Panc1 (cell line): ENCODE data around the gene DMGDH.

Source experiments
- POLR2AphosphoS5 ChIP-seq: IDR thresholded peaks from 2 replicates; pipeline ENCODE4 v1.6.1; 2012; ENCODE audit warnings: mild to moderate bottlenecking, low read depth, low read length, moderate library complexity
- REST ChIP-seq, 2 experiments: IDR thresholded peaks; 2 replicates each; pipeline ENCODE4 v1.6.1; 2011 to 2012; ENCODE audit warnings: low read depth in 2 of 2, control low read depth in 1 of 2, low read length in 1 of 2, mild to moderate bottlenecking in 1 of 2, moderate library complexity in 1 of 2; ENCODE audit not compliant: insufficient read depth in 1 of 2
- SIN3A ChIP-seq: IDR thresholded peaks from 2 replicates; pipeline ENCODE4 v1.6.1; 2012; ENCODE audit warnings: low read depth, mild to moderate bottlenecking, low read length, moderate library complexity, borderline replicate concordance; ENCODE audit not compliant: insufficient read depth
- TCF7L2 ChIP-seq: IDR thresholded peaks from 2 replicates; pipeline ENCODE4 v1.6.1; 2011; ENCODE audit warnings: mild to moderate bottlenecking, low read depth, low read length, inconsistent platforms
- TF ChIP-seq, protein P1 (sequence below): fragments of 450-650 bp; IDR thresholded peaks from 2 replicates; pipeline ENCODE4 v1.5.1; 2017; ENCODE audit warnings: mild to moderate bottlenecking

GRCh38 chr5:79032031-79032695, 37.3 kb downstream of the DMGDH start:
- TF ChIP-seq, protein P1, sequence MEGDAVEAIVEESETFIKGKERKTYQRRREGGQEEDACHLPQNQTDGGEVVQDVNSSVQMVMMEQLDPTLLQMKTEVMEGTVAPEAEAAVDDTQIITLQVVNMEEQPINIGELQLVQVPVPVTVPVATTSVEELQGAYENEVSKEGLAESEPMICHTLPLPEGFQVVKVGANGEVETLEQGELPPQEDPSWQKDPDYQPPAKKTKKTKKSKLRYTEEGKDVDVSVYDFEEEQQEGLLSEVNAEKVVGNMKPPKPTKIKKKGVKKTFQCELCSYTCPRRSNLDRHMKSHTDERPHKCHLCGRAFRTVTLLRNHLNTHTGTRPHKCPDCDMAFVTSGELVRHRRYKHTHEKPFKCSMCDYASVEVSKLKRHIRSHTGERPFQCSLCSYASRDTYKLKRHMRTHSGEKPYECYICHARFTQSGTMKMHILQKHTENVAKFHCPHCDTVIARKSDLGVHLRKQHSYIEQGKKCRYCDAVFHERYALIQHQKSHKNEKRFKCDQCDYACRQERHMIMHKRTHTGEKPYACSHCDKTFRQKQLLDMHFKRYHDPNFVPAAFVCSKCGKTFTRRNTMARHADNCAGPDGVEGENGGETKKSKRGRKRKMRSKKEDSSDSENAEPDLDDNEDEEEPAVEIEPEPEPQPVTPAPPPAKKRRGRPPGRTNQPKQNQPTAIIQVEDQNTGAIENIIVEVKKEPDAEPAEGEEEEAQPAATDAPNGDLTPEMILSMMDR = no peak
- TF ChIP-seq REST (IDR thresholded peaks at IDR 0.05; ENCODE audit: insufficient read depth in 1 of 2, low read depth in 2 of 2, low read length in 1 of 2) (no peak), TCF7L2 (no peak), SIN3A (no peak), POLR2AphosphoS5 (no peak)
